Ramos (cell line): ENCODE results near the gene NSL1.
"Not testable (repeated sequence)": the region's sequence is repeated elsewhere in the genome, so short reads cannot be mapped to it uniquely, and the experiment has no call there.

Experiments
- in situ Hi-C: fragments of 300-500 bp; cut with MboI; formaldehyde crosslinking; loops from one replicate; pipeline ENCODE4 v1.14.3; 2022; ENCODE audit warnings: low sequenced_read_pairs; ENCODE audit not compliant: unreplicated experiment

Gene NSL1

DNA sequence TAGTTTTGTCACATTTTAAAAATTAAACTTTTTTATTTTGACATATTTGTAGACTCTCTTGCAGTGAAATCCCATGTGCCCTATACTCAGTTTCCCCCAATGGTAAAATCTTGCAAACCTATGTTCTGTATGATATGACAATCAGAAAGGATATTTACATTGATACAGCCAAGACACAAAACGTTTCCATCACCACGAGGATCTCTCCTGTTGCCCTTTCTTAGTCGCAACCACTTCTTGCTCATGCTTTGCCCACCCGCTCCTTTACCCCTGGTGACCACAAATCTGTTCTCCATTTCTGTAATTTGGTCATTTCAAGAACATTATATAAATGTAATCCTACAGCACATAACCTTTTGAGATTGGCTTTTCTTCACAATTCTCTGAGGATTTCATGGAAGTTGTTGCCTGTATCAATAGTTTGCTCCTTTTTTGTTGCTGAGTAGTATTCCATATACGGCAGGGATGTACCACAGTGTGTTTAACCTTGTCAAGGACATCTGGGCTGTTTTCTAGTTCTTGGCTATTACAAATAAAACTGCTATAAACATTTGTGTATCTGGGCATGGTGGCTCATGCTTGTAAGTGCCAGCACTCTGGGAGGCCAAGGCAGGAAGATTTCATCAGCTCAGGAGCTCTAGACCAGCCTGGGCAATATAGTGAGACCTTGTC, 78.0 kb downstream of the NSL1 start:
- in situ Hi-C loops, result no loop called here

DNA sequence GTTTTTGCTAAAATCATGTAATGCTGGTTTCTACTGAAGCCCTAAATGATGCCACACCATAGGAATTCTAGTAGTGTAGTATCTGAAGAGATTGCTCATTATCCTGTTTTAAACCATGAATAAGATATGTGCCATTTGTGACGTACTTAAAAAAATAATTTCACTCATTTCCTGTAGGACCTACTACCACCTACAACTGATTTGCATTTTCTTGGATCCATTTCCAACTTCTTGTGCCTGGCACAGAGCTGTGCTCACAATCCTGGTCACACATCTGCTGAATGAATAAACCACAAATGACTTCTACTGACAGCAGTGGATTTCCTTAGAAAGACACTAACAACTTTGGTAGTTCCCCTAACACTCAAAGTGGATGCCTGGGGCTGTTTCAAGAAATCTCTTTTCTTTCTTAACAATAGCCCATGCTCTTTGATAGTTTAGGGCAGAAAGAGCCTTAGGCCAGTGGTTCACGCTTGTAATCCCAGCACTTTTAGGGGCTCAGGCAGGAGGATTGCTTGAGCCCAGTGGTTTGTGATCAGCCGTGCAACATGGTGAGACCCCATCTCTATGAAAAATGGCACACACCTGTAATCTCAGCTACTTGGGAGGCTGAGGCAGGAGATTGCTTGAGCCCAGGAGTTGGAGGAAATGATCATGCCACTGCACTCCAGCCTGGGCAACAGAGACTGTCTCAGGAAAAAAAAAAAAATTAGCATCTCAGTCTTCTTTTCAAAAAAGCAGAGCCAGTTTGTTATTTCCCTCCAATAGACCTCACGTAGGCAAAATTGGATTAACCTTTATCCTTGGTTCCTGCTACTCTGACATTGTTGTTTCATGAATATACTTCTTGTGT, 78.9 kb downstream of the NSL1 start:
- in situ Hi-C loops, result no loop called here

- in situ Hi-C loops, result not testable (repeated sequence)
Measured at GRCh38 chr1:212711974-212712373, 79.6 kb downstream of the NSL1 start.

DNA sequence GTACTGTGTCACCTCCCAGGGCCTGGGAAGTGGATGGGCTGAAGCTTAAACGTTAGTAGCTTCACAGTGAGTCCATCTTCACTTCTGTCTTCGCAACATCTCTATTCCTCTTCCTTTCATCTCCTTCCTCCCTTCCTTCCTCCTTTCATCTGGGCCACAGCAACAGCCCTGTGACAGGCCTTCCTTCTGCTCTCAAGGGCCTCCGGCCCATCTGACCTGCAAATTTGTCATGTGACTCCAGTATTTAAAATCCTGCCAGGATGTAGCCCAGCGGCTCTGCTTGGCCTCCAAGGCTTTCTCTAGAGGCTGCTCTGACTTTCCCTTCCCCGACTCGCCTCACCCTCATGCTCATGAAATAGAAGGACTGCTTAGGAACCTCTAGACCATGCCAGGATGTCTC, 81.0 kb downstream of the NSL1 start:
- in situ Hi-C loops, result no loop called here

GRCh38 chr1:212703991-212704564, 87.5 kb downstream of the NSL1 start:
- in situ Hi-C loops, result no loop called here

- in situ Hi-C loops, result no loop called here
Measured at GRCh38 chr1:212702672-212703071, 88.9 kb downstream of the NSL1 start.

DNA sequence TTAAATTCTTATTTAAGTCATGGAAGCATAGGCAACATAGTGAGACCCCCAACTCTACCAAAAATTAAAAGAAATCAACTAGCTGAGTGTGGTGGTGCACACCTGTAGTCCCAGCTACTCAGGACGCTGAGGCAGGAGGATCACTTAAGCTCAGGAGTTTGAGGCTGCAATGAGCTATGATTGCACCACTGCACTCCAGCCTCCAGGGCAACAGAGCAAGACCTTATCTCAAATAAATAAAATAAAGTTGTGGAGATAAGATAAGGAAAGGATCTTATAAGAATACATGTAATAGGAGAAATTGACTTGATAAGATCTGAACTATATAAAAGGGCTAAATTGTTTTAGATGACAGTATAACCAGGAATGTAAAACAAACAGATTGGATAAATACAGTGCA, 89.7 kb downstream of the NSL1 start:
- in situ Hi-C loops, result no loop called here

- in situ Hi-C loops, result no loop called here
Measured at GRCh38 chr1:212700892-212701819, 90.4 kb downstream of the NSL1 start.

DNA sequence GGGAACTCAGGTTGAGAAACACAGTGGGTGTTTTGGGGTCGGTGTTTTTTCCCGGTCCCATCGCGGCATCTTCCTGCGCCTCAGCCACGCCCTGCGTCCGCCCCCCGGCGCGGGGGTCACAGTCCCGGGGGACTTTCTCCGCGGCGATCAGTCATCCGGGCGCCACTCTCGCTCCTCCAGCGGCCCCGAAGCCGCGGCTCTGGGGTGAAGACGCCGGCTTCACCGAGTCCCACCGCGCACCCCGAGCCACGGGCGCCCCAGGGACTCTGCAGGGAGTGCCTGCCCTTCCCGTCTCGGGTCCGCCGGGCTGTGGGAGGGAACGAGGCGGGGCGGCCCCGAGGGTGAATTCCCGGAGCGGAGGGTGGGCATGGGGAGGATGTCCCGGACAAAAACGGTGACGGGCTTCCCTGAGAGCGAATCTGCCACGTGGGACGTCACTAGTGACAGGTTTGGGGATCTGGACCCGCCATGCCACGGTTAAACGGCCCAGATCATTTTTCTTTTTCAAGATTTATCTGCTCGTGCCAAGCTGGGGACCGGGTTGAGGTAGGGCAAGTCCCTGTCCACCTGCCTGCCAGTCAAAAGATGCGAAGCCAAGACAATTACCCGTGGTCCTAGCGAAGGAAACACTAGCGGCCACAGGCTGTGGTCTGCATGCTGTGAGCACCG, 91.2 kb downstream of the NSL1 start:
- in situ Hi-C loops, result no loop called here

DNA sequence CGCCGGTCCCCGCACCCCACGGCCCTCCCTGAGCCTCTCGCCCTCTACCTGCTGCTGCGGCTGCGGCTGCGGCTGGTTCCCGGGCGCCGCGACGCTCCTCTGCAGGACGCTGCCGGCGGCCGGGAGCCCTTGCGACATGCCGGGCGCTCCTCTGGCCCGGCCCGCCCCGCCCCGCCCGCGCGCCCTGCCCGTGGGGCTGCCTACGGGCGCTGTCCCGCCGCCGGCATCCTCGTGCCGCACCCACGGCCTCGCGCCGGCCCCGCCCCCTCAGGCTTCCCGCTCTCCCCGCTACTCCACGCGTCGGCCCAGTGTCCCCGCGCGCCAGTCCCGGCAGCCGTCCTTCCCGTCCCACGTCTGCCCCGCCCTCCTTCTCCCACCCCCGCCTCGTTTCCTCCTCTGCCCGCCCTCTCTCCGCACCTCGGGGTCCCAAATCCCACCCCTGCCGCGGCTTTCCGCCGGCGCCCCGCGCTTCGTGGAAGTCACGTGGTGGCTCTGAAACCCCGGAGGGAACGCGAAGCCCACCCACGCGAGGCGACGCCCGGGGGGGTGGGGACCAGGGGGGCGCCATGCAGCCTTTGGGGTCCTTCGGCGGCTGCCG, 91.9 kb downstream of the NSL1 start, which contains the start of gene BATF3:
Gene BATF3 (minus strand): TSS at position 216 of the 598 bp plus-strand sequence. CDS start 78 bp downstream, at position 138.
- in situ Hi-C loops, result no loop called here

DNA sequence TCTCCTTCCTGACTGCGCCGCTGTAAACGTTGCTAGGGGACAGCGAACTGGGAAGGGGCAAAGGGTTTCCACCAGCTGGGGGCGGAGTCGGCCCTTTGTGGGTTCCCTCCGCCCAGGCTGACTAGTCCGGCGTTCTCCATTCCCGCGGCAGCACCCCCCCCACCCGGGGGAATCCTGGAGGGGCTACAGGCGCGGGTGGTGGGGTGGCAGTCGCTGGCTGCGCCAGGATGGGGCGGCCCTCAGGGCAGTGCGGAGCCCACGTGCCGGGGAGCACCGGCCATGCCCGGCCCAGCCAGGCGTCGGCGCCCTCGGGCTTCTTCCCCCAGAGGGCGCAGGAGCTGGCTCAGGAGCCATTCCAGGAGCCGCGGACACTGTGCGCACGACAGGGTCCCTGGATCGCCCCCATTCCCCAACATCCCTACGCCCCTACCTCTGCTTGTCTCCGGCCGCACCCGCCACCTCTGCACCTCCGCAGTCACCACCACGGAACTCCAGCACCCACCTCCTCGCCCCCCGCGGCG, 92.4 kb downstream of the NSL1 start:
- in situ Hi-C loops, result no loop called here

DNA sequence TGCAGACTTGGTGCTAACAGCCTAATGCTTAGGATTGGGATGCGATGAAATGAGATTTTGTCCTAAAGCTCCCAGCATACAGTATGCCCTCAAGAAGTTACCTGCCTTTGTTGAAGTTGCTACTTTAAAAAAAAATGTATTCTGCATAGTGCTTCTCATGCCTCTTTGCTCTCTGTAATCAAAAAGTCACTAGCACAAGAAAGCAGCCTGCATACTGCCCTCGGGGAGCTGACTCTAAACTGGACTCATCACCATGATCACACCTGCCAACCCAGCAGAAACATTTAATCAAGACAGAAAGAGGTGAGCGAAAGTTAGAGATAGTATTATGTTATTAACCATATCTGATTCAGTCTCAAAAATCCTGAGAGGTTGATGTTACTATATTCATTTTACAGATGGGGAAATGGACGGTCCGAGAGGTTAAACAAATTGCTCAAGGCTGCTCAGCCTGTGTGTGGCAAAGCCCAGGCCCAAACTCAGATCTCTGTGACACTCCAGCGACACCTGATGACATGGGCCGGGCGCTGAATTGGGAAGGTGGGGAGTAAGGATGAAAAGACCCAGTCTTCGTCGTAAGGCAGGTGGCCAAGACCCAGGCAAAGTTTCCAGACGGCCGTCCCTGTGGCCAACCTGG, 93.0 kb downstream of the NSL1 start:
- in situ Hi-C loops, result no loop called here

GRCh38 chr1:212696721-212697331, 94.8 kb downstream of the NSL1 start:
- in situ Hi-C loops, result no loop called here

GRCh38 chr1:212692774-212693644, 98.6 kb downstream of the NSL1 start:
- in situ Hi-C loops, result no loop called here

DNA sequence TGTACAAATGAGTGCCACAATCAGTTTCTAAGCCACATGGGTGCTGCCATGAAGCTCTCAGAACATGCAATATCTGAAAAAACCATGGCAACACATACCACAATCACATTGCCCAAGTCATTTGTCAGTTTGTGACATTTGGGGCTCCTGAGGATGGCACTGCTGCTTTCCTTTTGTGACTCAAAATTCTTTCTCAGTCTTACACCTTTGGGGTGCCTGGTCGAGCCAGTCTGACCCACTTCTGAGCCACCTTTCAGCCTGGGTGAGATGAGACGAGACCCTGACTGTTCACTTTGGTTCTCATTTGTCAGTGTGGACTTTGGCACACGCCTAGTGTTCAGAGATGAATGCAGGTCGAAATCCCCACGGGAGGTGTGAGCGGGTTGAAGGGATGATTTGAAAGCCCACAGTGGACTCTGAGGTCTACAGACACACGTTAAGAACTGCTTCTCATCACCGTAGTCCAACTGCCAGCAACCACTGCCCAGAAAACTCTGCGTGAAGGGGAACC, 100.0 kb downstream of the NSL1 start:
- in situ Hi-C loops, result no loop called here

DNA sequence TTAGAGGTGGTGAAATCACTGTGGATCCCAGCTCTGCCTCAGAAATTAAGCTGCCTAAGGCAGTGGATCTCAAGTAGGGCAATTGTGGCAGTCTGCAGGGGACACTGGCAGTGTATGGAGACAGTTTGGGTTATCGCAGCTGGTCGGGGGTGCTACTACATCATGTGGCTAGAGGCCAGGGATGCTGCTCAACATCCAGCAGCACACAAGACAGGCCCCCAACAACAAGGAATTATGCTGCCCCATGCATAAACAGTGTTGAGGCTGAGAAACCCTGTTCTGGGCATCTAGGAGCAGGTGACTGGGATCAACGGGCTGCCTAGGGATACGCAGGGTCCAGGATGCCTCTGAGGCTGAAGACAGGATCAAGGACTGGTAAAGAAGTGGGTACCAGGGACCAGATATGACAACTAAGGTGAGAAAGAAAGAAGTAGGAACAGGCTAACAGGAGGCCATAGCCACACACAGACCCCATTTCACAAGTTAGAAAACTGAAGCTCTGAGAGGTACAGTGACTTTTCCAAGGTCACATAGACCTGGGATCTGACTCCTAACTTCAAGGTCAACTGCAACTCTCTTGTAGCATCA, 100.7 kb downstream of the NSL1 start:
- in situ Hi-C loops, result no loop called here
